Esophagus muscularis mucosa (tissue), 4 donors: ENCODE results near the gene POLR3B. TPM values are rescaled to one million over a fixed set of nuclear protein-coding genes. Genes with fewer than 3 reads are reported as not detected.

ENCODE experiments used
- DNase-seq: peaks from one replicate; pipeline ENCODE4 v3.0.0-alpha.2; 2017; ENCODE audit errors: extremely low spot score
- H3K27ac ChIP-seq, 4 donors: fragments of 200-600 bp; sonication (generic); replicated peaks in 1 of 4; 1 replicate in 3 of 4; 2 replicates in 1 of 4; pipeline ENCODE4 v1.5.1; 2016 to 2019; ENCODE audit warnings: mild to moderate bottlenecking in 1 of 4
- H3K27me3 ChIP-seq, 4 donors: fragments of 200-600 bp; sonication (generic); one replicate each; pipeline versions ENCODE4 v1.5.1 to v1.6.0; 2016 to 2019
- H3K36me3 ChIP-seq, 4 donors: fragments of 200-600 bp; sonication (generic); one replicate each; pipeline ENCODE4 v1.5.1; 2016 to 2019
- H3K4me1 ChIP-seq, 4 donors: fragments of 200-600 bp; sonication (generic); one replicate each; pipeline ENCODE4 v1.5.1; 2016 to 2019
- H3K4me3 ChIP-seq, 4 donors: fragments of 200-600 bp; sonication (generic); 1 replicate in 2 of 4; 2 replicates in 2 of 4; pipeline ENCODE4 v1.5.1; 2016 to 2019; ENCODE audit warnings: mild to moderate bottlenecking in 4 of 4, moderate library complexity in 1 of 4
- H3K9me3 ChIP-seq, 4 donors: fragments of 200-600 bp; sonication (generic); 1 replicate in 3 of 4; 2 replicates in 1 of 4; pipeline ENCODE4 v1.5.1; 2016 to 2019
- EP300 ChIP-seq: sonication (generic); formaldehyde crosslinking; IDR thresholded peaks from one replicate; pipeline ENCODE4 v1.6.1; 2017; ENCODE audit warnings: antibody characterized with exemption
- POLR2A ChIP-seq: fragments of 450-650 bp; IDR thresholded peaks from one replicate; pipeline ENCODE4 v1.6.1; 2017; ENCODE audit warnings: antibody characterized with exemption, moderate library complexity, mild to moderate bottlenecking, low read depth
- POLR2AphosphoS5 ChIP-seq, 2 donors: sonication (generic); formaldehyde crosslinking; IDR thresholded peaks; one replicate each; pipeline ENCODE4 v1.6.1; 2017; ENCODE audit warnings: antibody characterized with exemption in 2 of 2
- WGBS: methylation state at CpG from one replicate; pipeline ENCODE4 v1.1.5; 2018; 5-methylcytosine and 5-hydroxymethylcytosine counted together
- intact Hi-C: fragments of 100-400 bp; cut with DNase I; formaldehyde crosslinking; loops from one replicate; pipeline ENCODE4 v1.15.1; 2023
- total RNA-seq, 4 donors: library from RNA; depleted of rRNA; stranded (reverse); fragments of >200 nt; gene quantifications; one replicate each; pipeline versions ENCODE4 v1.1.0 to v1.2.1, GENCODE V29; 2016
- TF ChIP-seq, protein P1 (sequence below), 3 experiments: fragments of 200-600 bp in 2 of 3; fragments of 450-650 bp in 1 of 3; sonication (generic) in 2 of 3; IDR thresholded peaks; one replicate each; pipeline ENCODE4 v1.5.1; 2017 to 2019; ENCODE audit warnings: antibody characterized with exemption in 3 of 3, mild to moderate bottlenecking in 2 of 3, moderate library complexity in 1 of 3

The POLR3B gene
- 1 to 10 TPM; 4.2 to 6.1 (median 5.3) TPM for total RNA-seq

DNA sequence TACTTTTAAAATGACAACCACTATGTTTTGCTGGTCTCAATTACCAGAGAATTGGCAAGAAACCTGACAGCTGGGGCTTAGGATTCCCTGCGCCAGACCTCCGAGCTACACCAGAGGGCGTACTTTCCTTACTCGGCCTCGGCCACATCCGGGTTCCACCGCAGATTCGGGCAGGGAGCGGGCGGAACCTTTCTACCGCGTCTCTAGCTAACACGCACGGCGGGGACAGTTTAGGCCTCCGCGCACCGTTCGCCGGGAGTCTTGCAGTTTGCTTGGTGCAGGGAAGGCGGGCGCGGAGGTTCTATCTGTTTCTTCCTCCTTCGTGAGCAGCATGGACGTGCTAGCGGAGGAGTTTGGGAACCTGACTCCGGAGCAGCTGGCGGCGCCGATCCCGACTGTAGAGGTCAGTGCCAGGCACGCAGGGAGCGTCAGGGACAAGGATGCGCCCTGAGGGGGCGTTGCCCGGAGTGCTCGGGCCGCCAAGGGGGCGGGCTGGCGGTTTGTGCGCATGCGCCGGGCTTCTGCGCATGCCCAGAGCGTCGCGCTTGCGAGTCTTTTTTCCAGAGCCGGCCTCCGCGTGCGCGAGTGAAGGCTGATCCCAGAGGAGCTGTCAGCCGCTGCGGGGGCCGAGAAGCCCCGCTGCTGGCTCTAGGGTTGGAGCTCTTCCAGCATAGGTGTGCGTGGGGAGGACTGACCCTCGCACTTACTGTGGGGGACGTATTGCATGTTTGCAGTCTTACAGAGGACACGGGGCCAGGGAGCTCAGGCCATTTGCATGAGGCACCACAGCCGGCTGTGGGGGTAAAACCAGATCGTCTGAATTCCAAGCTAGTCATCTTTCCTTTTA lies at the start of gene POLR3B:
Gene POLR3B, plus strand, starts transcription at position 200 of the 847 bp plus-strand sequence. Its CDS starts 132 bp downstream, at position 332.
- Histone ChIP-seq H3K4me3 (peak within 1 kb of the TSS; percentile 72 to 88 (median 78)), H3K27ac (peak within 1 kb of the TSS; percentile 89 to 96 (median 93)), H3K36me3 (no peaks in the 10 kb centered on the region), H3K27me3 (no peaks in the 10 kb centered on the region), H3K9me3 (no peaks in the 10 kb centered on the region), H3K4me1 (peaks cover 13 to 30% (median 23%) of the 10 kb centered on the region in 4 donors)
- 0% methylated on average over 21 of the region's 63 CpGs for WGBS
- peak; percentile 85 to 90 for TF ChIP-seq POLR2AphosphoS5 (IDR thresholded peaks at IDR 0.05)
- TF ChIP-seq EP300, result no peak
- peak; percentile 73 for TF ChIP-seq POLR2A
- TF ChIP-seq, protein P1, sequence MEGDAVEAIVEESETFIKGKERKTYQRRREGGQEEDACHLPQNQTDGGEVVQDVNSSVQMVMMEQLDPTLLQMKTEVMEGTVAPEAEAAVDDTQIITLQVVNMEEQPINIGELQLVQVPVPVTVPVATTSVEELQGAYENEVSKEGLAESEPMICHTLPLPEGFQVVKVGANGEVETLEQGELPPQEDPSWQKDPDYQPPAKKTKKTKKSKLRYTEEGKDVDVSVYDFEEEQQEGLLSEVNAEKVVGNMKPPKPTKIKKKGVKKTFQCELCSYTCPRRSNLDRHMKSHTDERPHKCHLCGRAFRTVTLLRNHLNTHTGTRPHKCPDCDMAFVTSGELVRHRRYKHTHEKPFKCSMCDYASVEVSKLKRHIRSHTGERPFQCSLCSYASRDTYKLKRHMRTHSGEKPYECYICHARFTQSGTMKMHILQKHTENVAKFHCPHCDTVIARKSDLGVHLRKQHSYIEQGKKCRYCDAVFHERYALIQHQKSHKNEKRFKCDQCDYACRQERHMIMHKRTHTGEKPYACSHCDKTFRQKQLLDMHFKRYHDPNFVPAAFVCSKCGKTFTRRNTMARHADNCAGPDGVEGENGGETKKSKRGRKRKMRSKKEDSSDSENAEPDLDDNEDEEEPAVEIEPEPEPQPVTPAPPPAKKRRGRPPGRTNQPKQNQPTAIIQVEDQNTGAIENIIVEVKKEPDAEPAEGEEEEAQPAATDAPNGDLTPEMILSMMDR (IDR thresholded peaks at IDR 0.05), result peak; percentile 88 to 94 (median 91)
- intact Hi-C loops, result loop anchor here (5.0 kb wide), 3 partner anchors 55 to 415 kb away; partner anchors contain the start of genes RIC8B and TCP11L2
- DNase-seq, result peak; percentile 99

DNA sequence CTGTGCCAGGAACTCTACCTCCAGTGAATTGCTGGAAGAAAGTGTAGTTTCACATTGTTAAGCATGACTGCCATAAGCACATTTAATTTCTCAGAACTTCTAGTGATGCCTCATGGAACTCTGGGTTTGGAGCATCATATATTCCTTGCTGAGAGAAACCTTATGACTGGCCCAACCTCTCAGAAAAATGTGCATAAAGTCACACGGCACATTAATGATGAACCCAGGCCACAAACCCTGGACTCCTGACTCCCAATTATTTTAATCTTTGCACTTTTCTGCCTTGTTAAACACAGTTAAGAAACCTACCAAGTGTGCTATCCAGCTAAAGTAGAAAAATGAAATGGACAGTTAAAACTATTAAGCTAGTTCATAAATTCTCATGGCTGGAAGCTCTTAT lies 49.4 kb upstream of the POLR3B start:
- 73% methylated on average over 1 of the region's 1 CpG for WGBS
- no peak overlapping the region for H3K27ac ChIP-seq
- no peak for DNase-seq
- H3K4me3 ChIP-seq, result no peak overlapping the region
- H3K4me1 ChIP-seq, result peaks cover 56 to 82% (median 74%) of the 10 kb centered on the region in 4 donors
- H3K9me3 ChIP-seq, result no peaks in the 10 kb centered on the region
- intact Hi-C loops, result loop anchor here (5.0 kb wide), 1 partner anchor 34 kb away; no protein-coding TSS in a partner anchor
- H3K36me3 ChIP-seq, result peaks cover 2 to 24% (median 9%) of the 10 kb centered on the region in 4 donors
- no peak for TF ChIP-seq POLR2AphosphoS5 (IDR thresholded peaks at IDR 0.05)
- TF ChIP-seq EP300, result no peak
- TF ChIP-seq, protein P1 (IDR thresholded peaks at IDR 0.05), result no peak
- TF ChIP-seq POLR2A, result no peak
- no peaks in the 10 kb centered on the region for H3K27me3 ChIP-seq

DNA sequence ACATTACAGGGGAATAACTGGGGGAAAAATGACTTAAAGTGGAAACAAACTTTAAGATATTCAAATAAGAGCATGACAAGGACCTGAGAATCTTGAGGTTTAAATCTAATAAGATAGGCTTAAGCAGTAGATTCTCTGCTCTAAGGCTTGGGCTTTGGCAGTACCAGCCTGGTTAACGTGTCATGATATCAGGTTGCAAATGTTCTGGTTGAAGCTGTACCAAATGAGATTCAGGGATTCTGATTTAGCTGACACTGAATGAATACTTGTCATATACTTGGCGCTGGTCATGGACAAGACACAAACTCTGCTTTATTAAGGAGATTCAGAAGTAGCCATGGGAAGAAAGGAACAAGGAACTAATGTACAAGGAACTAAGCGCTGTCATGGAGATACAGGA lies 48.9 kb upstream of the POLR3B start:
- TF ChIP-seq EP300 (no peak), POLR2A (no peak), POLR2AphosphoS5 (IDR thresholded peaks at IDR 0.05) (no peak)
- TF ChIP-seq, protein P1 (IDR thresholded peaks at IDR 0.05), result no peak
- DNase-seq, result no peak
- Histone ChIP-seq H3K4me3 (no peak overlapping the region), H3K9me3 (no peaks in the 10 kb centered on the region), H3K36me3 (peaks cover 5 to 24% (median 11%) of the 10 kb centered on the region in 4 donors), H3K4me1 (peaks cover 56 to 81% (median 72%) of the 10 kb centered on the region in 4 donors), H3K27me3 (no peaks in the 10 kb centered on the region), H3K27ac (no peak overlapping the region)
- 96% methylated on average over 3 of the region's 3 CpGs for WGBS
- intact Hi-C loops, result loop anchor here (5.0 kb wide), 1 partner anchor 34 kb away; no protein-coding TSS in a partner anchor

DNA sequence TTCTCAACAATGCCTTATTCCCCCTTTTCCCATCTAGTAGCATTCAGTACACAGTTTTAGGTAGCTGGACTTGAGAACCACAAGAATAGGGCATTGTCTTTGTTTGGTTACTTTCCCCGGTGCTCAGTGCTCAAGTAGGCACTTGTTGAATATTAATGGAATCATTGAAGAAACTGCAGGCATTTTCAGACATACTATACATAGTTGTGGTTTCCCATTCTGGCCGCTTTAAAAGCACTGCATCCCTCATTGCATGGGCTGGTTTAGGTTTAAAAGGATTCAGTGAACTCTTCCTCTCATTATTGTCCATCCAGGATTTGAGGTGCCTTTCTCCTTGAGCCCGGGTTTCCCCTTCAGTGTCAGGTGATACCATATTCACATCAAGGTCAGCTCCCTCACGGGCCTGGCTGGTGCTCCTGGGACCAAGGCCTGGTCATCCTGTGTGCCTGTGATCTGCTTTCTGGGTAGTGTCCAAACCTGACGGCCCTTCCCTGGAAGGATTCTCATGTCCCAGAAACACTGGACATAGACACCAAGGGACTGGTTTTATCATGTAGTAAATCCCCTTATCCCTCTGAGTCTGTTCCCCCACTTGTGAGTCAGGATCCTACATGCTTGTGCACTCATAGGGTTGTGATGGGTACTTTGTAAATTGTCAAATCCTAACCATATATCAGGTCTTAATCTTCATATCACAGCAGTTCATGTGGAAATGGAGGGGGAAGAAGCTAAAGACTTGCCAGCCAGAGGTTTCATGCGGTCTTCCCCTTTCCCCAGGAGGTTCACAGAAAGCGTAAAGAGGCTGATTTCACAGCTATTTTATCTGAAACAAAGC lies 47.7 kb upstream of the POLR3B start:
- TF ChIP-seq, protein P1 (IDR thresholded peaks at IDR 0.05), result no peak
- no peak for DNase-seq
- Histone ChIP-seq H3K27me3 (no peaks in the 10 kb centered on the region), H3K27ac (no peak overlapping the region), H3K4me3 (no peak overlapping the region), H3K9me3 (no peaks in the 10 kb centered on the region), H3K4me1 (peaks cover 50 to 68% (median 59%) of the 10 kb centered on the region in 4 donors), H3K36me3 (peaks cover 8 to 32% (median 22%) of the 10 kb centered on the region in 4 donors)
- intact Hi-C loops, result loop anchor here (5.0 kb wide), 1 partner anchor 32 kb away; no protein-coding TSS in a partner anchor
- 82% methylated on average over 7 of the region's 7 CpGs for WGBS
